SH-SY5Y (cell line): ENCODE measurements around the gene ETNK1.

Source experiments
- GATA2 ChIP-seq: IDR thresholded peaks from 2 replicates; pipeline ENCODE4 v1.6.1; 2011; ENCODE audit warnings: mild to moderate bottlenecking, low read depth, low read length
- GATA3 ChIP-seq: IDR thresholded peaks from 2 replicates; pipeline ENCODE4 v1.6.1; 2011; ENCODE audit warnings: low read depth, mild to moderate bottlenecking, low read length, moderate library complexity

DNA sequence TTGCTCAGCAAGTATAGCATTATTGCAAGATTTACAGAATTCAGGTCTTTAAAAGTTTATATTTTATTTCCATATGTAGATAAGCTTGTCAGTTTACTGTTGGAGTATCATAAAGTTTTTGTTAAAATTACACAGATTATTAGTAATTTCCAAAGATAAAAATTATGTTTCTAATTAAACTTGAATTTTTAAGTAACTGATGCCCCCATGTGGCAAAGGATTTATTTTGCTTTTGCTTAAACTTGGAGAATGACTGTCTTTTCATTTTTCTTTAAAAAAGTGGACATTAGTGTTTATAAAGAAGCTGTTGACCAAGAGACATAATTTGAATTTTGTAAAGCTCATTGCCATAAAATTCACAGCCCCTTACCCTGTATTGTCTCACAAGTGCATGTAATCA lies 45.8 kb downstream of the ETNK1 start:
- TF ChIP-seq GATA3 (no peak), GATA2 (no peak)
